ENCODE results near the gene CARD19. TPM values are rescaled to one million over a fixed set of nuclear protein-coding genes. Genes with fewer than 3 reads are reported as not detected.

CARD19 gene
- polyA plus RNA-seq, 1 experiment, result 25.2 TPM

DNA sequence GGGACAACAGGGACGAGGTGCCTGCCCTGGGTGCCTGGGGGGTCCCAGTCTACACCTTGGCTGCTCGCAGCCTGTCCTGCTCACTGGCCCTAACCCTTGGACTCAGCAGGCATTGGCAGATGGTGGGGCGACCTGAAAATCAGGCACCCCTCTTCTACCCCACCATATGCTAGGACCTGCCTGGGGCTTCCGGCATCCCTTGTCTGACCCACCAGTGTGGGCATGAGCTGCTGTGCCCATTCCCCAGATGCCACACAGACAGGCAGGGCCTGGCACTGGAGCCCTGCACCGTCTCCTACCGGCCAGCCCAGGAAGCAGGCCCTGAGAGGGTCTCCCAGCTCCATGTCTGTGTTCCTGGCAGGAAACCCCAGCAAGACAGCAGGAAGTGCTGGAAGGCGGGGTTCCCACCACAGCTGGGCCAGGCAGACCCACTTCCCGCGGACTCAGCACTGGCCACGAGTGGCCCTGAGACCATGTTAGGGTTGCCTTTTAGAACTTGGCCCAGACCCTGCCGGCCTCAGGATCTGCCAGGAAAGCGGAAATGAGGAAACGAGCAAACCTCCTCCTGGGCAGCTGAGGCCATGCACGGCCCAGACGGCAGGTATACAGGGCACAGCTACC lies 35.0 kb downstream of the CARD19 start:
- Histone ChIP-seq H3K27me3 (ENCODE audit: control insufficient read depth, insufficient read depth, low read length) (no peaks in the 10 kb centered on the region), H3K27ac (ENCODE audit: low read depth, low read length) (no peak overlapping the region), H3K9me3 (ENCODE audit: control insufficient read depth, insufficient read depth, low read length) (no peaks in the 10 kb centered on the region; the same call in 1 of the 2 replicates), H3K4me3 (ENCODE audit: low read depth, low read length) (no peak overlapping the region)
- TF ChIP-seq, protein P1, sequence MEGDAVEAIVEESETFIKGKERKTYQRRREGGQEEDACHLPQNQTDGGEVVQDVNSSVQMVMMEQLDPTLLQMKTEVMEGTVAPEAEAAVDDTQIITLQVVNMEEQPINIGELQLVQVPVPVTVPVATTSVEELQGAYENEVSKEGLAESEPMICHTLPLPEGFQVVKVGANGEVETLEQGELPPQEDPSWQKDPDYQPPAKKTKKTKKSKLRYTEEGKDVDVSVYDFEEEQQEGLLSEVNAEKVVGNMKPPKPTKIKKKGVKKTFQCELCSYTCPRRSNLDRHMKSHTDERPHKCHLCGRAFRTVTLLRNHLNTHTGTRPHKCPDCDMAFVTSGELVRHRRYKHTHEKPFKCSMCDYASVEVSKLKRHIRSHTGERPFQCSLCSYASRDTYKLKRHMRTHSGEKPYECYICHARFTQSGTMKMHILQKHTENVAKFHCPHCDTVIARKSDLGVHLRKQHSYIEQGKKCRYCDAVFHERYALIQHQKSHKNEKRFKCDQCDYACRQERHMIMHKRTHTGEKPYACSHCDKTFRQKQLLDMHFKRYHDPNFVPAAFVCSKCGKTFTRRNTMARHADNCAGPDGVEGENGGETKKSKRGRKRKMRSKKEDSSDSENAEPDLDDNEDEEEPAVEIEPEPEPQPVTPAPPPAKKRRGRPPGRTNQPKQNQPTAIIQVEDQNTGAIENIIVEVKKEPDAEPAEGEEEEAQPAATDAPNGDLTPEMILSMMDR (IDR thresholded peaks at IDR 0.05; ENCODE audit: low read depth, low read length), result no peak; the same call in 1 of the 2 replicates
- DNase-seq (ENCODE audit: low read depth, low spot score), result no peak
- CTCF ChIA-PET, result interaction anchor here (1.5 kb wide), 1 partner anchor 22 kb away, joined by 7 read pairs; no protein-coding TSS in a partner anchor
- POLR2A ChIA-PET, result no interaction called here

DNA sequence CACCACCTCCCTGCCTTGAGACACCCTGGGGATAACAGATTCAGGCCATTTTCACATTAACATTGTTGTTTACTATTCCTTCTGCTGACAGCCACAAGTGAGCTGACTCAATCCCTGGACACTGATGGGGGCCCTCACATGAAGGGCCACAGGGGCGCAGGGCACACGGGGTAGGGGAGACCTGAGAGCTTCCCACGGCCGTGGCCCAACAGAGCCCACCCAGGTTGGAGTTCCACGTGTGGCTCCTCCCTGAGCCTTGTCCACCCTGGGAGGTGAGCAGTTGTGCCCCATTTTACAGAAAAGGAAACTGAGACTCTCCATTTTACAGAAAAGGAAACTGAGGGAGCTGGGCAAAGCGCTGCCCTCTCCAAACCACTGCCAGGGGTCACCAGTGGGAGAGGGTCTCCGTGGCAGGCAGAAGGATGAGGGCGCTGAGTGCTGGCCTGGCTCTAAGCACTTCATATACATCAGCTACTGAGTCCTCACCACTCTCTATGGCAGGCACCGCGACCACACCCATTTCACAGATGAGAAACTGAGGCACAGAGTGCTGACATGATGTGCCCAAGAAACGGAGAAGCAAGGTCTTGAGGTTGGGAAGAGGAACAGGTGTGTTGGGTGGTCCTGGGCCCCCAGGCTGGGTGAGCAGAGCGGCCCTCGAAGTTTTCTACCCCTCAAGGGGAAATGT lies 35.7 kb downstream of the CARD19 start:
- no peak overlapping the region for H3K27ac ChIP-seq (ENCODE audit: low read depth, low read length)
- CTCF ChIA-PET, result interaction anchor here (1.5 kb wide), 1 partner anchor 23 kb away, joined by 7 read pairs; no protein-coding TSS in a partner anchor
- no peaks in the 10 kb centered on the region for H3K27me3 ChIP-seq (ENCODE audit: control insufficient read depth, insufficient read depth, low read length)
- TF ChIP-seq, protein P1 (IDR thresholded peaks at IDR 0.05; ENCODE audit: low read depth, low read length), result no peak
- no peak for DNase-seq (ENCODE audit: low read depth, low spot score)
- POLR2A ChIA-PET, result no interaction called here
- no peaks in the 10 kb centered on the region; the same call in 1 of the 2 replicates for H3K9me3 ChIP-seq (ENCODE audit: control insufficient read depth, insufficient read depth, low read length)
- H3K4me3 ChIP-seq (ENCODE audit: low read depth, low read length), result peak overlapping the region; percentile 77; the same call in 1 of the 2 replicates

DNA sequence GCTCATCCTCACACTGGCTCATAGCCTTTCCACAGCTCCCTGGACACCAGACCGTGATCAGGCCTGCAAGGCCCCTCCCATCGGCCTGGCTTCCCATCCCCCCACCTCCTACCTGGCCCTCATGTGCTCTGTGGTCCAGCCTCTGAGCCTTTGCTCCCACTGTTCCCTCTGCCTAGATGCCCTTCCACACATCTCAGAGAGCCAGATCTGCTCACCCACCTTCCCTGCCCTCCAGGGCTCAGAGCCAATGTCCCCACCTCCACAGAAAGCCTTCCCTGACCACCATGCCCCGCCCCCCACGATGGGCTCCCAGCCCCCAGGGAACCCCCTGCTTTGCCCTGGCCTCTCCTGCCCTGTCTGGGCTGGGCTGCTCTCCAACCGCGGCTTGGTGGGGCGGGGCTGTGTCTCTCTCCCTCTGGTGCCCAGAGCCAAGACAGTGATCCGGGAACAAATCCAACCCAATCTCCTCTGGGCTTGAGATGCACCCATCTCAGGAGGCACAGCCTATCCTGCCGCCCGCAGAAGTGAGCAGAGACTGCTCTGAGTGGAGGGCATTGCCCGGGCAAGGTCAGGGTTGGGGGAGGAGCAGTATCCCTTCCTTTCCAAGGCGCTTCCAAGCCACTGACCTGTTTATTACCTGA lies 36.4 kb downstream of the CARD19 start:
- ChIA-PET CTCF (interaction anchor here (1.5 kb wide), 1 partner anchor 23 kb away, joined by 7 read pairs; no protein-coding TSS in a partner anchor), POLR2A (no interaction called here)
- TF ChIP-seq, protein P1 (IDR thresholded peaks at IDR 0.05; ENCODE audit: low read depth, low read length), result no peak
- Histone ChIP-seq H3K27me3 (ENCODE audit: control insufficient read depth, insufficient read depth, low read length) (no peaks in the 10 kb centered on the region), H3K27ac (ENCODE audit: low read depth, low read length) (peak overlapping the region; percentile 96), H3K9me3 (ENCODE audit: control insufficient read depth, insufficient read depth, low read length) (no peaks in the 10 kb centered on the region; the same call in 1 of the 2 replicates), H3K4me3 (ENCODE audit: low read depth, low read length) (peak overlapping the region; percentile 77)
- DNase-seq (ENCODE audit: low read depth, low spot score), result no peak

DNA sequence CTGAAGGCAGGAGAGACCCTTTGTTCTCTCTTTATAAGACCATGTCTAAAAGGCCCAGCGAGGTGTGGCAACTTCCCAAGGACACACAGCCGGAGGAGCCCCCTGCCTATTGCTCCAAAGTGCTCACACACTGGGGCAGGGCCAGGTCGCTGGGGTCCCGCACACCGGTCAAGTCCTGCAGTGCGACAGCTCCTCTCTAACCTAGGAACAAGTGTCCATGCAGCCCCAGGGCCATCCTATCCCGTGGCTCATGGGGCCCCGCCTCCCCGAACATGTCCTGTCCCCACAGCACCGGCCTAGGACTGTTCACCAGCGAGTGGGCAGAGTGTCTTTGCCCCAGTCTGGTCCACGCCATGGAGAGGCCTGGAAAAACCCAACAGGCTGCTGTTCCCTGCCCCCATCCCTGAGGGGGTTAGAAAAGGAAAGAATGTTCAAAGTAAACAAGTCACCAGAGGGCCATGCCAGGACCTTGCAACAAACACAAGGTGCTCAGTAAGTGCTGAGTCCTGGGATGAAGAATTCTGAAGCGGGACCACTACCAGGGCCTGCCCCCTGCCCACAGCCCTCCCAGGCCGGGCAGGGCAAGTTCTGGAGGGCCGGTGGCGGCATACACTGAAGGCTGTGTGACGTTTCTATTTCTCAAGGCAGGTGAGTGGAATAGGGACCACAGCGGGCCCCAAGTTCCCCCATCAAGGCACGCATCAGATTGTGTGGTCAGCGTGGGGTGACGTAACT lies 37.1 kb downstream of the CARD19 start:
- H3K27me3 ChIP-seq (ENCODE audit: control insufficient read depth, insufficient read depth, low read length), result no peaks in the 10 kb centered on the region
- POLR2A ChIA-PET, result interaction anchor here (0.6 to 1.6 kb wide), 7 partner anchors 11 to 195 kb away, joined by 3 to 24 read pairs (median 4); partner anchors contain the start of gene CARD19
- peak overlapping the region; percentile 96 for H3K27ac ChIP-seq (ENCODE audit: low read depth, low read length)
- no peaks in the 10 kb centered on the region; the same call in 1 of the 2 replicates for H3K9me3 ChIP-seq (ENCODE audit: control insufficient read depth, insufficient read depth, low read length)
- H3K4me3 ChIP-seq (ENCODE audit: low read depth, low read length), result peak overlapping the region; percentile 77
- TF ChIP-seq, protein P1 (IDR thresholded peaks at IDR 0.05; ENCODE audit: low read depth, low read length), result no peak
- CTCF ChIA-PET, result interaction anchor here (1.4 kb wide), 1 partner anchor 13 kb away, joined by 7 read pairs; no protein-coding TSS in a partner anchor
- no peak for DNase-seq (ENCODE audit: low read depth, low spot score)
